H1 (cell line): ENCODE results near the gene IL1R1.

Experiments used
- CBX8 ChIP-seq: fragments of 300-800, 300-1000 bp; sonication (generic); IDR thresholded peaks from 2 replicates; pipeline ENCODE4 v1.7.1; 2016; ENCODE audit warnings: low read depth, low read length, borderline replicate concordance
- MAX ChIP-seq: IDR thresholded peaks from 2 replicates; pipeline ENCODE4 v1.6.1; 2012; ENCODE audit warnings: inconsistent platforms
- RFX5 ChIP-seq: IDR thresholded peaks from 2 replicates; pipeline ENCODE4 v1.6.1; 2011; ENCODE audit warnings: low read depth, low read length, improper control_type of control experiment, borderline replicate concordance

- TF ChIP-seq CBX8 (no peak), RFX5 (no peak), MAX (no peak)
These were observed 15.9 kb upstream of the IL1R1 start for GRCh38 chr2:102126660-102127059.
